Femur (tissue), 1 donor: ENCODE data around the gene PRKAG2.
A peak's percentile ranks its signal among the peaks of the same experiment; 100 is the strongest.
"Not testable (repeated sequence)": the region's sequence is repeated elsewhere in the genome, so short reads cannot be mapped to it uniquely, and the experiment has no call there.

ENCODE experiments used
- DNase-seq: peaks from one replicate; pipeline ENCODE4 v3.0.0-alpha.2; 2017

Gene PRKAG2

GRCh38 chr7:151782598-151783448 lies 94.1 kb downstream of the PRKAG2 start:
- peak; percentile 74 for DNase-seq

GRCh38 chr7:151782256-151782597 lies 94.7 kb downstream of the PRKAG2 start:
- DNase-seq: not testable (repeated sequence)

- DNase-seq: no peak
These were observed 95.6 kb downstream of the PRKAG2 start for GRCh38 chr7:151781161-151781845.

DNA sequence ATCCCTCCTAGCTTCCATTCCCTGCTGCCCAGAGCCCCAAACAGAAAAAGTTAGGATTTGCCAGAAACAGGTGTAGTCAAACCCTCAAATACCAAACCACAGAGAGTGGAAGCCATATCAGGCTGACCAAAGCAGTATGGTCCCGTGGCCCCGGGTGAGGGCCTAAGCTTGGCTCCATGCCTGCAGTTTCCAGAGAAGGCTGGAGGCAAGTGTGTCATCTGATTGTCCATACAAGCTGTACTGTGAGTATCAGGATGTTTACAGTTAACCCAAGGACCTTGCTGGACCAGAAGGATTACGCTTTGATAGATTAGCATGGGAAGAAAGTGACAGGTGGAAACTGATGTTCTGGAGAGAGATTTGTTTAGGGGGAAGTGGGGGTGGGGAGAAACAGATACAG lies 96.3 kb downstream of the PRKAG2 start:
- no peak for DNase-seq

DNA sequence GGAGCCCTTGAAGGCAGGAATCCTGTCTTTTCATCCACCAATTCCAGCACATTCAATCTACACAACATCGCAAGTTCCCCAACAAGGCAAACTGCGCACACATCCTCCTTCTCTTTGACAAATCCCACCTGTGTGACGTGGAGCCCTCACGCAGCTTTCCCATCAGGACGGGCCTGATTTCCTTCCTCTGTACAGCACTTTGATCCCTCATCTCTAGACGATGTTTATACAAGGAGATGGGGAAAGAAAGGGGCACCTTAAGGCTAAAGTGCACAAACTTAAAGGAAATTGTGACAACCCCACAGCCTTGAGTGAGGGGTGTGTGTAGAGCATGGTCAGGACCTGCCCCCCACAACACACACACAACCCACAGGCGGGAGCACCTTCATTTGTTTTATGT lies 97.2 kb downstream of the PRKAG2 start:
- no peak for DNase-seq

DNA sequence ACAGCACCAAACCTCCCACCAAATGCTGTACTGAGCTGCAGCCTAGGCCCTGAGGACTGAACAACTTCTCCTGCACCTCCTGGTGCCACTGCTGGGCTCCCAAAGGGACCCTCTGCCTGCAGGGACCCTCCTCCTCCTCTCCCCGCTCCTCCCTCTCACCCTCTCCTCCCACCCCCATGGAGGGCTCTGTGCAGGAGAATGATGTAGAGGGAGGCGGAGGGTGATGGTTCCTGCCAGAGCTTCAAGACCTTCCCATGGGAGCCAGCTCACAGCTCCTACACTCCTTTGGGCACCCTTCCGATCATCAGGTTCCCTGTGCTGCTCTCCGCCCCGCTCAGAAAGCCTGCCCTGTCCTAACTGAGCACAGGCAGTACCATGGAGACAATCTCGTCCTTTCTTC lies 97.7 kb downstream of the PRKAG2 start:
- DNase-seq: no peak

DNA sequence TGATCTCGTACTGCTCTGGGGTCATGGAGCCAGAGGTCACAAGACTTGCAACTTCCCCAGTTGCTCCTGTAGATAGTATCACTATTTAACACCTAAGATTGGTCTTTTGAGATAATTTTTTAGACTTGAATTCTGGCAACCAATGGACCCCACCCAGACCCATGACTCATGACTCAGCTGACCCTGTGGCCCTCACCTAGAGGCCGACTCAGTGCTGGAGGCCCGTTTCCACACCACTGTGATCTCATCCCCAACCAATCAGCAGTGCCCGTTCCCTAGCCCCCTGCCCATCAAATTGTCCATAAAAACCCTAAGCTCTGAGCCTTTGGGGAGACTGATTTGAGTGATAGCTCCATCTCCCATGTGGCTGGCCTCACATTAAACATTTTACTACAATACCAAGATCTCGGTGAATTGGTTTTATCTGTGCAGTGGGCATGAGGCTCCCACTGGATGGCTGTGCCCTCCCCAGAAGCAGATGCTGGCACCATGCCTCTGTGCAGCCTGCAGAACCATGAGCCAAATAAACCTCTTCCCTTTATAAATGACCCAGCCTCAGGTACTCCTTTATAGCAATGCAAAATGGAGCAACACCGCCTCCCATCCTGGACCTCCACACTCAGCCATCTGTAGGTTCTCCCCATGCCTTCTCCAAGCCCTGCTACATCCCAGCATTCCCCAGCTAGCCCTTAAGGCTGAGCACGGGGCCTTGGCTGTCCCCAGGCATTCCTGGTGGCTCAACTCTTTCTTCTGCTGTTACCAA lies 98.8 kb downstream of the PRKAG2 start:
- DNase-seq: no peak

GRCh38 chr7:151777495-151777880 lies 99.4 kb downstream of the PRKAG2 start:
- no peak for DNase-seq

DNA sequence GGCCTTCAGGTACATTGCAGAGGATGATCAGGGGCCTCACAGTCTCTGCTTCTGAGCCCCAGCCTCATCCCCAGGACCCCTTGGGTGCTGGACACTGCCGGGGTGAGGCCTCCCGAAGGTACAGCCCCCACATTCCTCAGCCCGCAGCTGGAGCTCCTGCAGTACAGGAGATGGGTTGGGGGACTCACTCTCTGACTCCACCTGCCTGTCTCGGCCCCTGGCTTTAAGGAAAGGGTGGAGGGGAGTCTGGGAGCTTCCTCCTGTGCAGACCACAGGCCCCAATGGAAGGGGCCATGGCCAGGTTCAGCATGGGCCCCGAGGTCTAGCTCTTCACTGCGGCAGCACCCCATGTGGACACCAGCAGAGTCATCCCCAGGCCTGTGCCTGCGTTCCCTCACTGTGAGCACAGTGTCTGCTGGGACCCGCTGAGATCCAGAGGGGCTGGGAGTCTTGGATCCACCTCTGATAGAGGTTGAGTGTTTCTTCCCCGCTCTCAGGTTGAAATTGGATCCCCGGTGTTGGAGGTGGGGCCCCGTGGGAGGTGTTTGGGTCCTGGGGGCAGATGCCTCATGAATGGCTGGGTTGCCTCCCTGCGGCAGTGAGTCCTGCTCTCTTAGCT lies 99.9 kb downstream of the PRKAG2 start:
- DNase-seq: no peak

- DNase-seq: no peak
These were observed 100.5 kb downstream of the PRKAG2 start for GRCh38 chr7:151776446-151776845.

- no peak for DNase-seq
These were observed 101.1 kb downstream of the PRKAG2 start for GRCh38 chr7:151775547-151776443.

- no peak for DNase-seq
These were observed 102.0 kb downstream of the PRKAG2 start for GRCh38 chr7:151774951-151775350.

GRCh38 chr7:151773797-151774196 lies 103.1 kb downstream of the PRKAG2 start:
- no peak for DNase-seq

- no peak for DNase-seq
These were observed 106.7 kb downstream of the PRKAG2 start for GRCh38 chr7:151770232-151770631.

DNA sequence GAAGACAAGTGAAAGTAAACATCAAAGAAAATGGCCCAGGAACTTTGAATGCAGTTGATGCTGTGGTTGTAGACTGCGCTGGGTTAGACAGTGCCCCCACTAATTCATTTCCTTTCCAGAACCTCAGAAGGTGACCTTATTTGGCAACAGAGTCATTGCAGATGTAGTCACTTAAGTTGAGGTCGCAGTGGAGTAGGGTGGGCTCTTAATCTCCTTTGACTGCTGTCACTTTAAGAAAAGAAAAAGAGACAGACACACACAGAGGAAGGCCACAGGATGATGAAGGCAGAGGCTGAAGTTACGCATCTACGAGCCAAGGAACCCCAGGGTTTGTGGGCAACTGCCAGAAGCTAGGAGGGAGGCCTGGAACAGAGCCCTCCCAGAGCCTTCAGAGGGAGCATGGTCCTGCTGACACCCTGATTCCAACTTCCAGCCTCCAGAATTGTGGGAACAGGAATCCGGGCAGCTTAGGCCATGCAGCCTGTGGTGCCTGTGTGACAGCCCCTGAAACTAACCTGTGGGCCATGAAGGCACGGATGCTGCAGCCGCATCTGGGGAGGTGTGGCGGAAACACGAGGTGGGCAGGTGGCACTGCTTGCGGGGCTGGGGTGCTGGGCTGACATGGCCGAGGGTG lies 107.6 kb downstream of the PRKAG2 start:
- no peak for DNase-seq

- DNase-seq: no peak
These were observed 108.1 kb downstream of the PRKAG2 start for GRCh38 chr7:151768805-151769187.

DNA sequence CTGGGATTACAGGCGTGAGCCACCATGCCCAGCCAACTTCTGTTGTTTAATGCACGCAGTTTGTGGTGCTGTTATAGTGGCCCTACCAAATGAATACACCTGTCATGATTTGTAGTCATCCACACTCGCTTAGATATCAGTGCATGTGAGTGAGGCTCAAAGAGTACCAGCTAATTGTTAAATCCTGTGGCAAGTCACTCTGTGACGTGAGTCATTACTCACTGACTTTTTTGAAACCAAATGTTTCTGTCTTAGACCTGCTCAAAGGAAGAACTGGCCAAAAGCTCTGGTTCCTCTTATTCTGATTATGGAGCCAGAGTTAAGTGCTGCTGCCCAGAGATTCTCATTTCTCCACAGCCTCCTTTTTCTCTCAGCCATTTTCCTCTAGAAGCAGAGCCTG lies 109.4 kb downstream of the PRKAG2 start:
- no peak for DNase-seq

GRCh38 chr7:151764056-151764920 lies 112.6 kb downstream of the PRKAG2 start:
- DNase-seq: no peak

- DNase-seq: no peak
These were observed 113.4 kb downstream of the PRKAG2 start for GRCh38 chr7:151763420-151763984.

- DNase-seq: no peak
These were observed 114.2 kb downstream of the PRKAG2 start for GRCh38 chr7:151762583-151763245.
